ENCODE measurements around the gene TELO2.

Gene TELO2

DNA sequence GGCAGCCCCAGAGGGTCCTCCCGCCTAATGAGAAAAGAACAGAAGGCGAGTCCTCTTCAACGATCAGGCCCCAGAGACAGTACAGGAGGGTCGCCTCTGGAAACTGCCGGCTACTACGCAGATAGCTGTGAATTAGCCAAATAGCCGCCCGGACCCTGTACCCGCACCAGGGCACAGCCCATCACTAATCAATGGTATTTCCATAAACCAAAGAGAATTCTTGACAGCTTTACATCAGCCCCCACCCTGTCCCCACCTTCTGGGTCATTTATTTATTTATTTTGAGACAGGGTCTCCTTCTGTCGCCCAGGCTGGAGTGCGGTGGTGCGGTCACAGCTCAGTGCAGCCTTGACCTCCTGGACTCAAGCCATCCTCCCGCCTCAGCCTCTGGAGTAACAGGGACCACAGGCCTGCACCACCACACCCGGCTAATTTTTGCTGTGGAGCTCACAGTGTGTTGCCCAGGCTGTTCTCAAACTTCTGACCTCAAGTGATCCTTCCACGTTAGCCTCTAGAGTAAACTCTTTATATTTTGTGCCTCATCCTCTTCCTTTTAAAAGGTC is 17.5 kb upstream of the TELO2 start:
- CTCF ChIA-PET, result no interaction called here
- no peak for TF ChIP-seq ZNF112 (tag by site-specific recombination; IDR thresholded peaks at IDR 0.05)
- TF ChIP-seq ZNF335 (tag by site-specific recombination; conservative IDR thresholded peaks at IDR 0.05), result peak; percentile 93
- Histone ChIP-seq H3K4me1 (ENCODE audit: control insufficient read depth, insufficient read depth, low read length) (peaks cover 3% of the 10 kb centered on the region; the same call in 1 of the 2 replicates), H3K36me3 (ENCODE audit: control insufficient read depth in 2 of 2, insufficient read depth in 1 of 2, low read length in 2 of 2) (no peaks in the 10 kb centered on the region), H3K27ac (ENCODE audit: extremely low read depth, low read depth, low read length) (peak overlapping the region; percentile 68), H3K4me3 (ENCODE audit: low read depth, low read length) (peak overlapping the region; percentile 45), H3K9me3 (ENCODE audit: control insufficient read depth, insufficient read depth, low read depth, low read length) (no peaks in the 10 kb centered on the region)
- POLR2A ChIA-PET, result no interaction called here

GRCh38 chr16:1477033-1477432 is 16.1 kb upstream of the TELO2 start:
- ChIA-PET CTCF (no interaction called here), POLR2A (no interaction called here)
- TF ChIP-seq SP2 (tag by site-specific recombination; IDR thresholded peaks at IDR 0.05), result no peak
- TF ChIP-seq ZNF10 (tag by site-specific recombination; IDR thresholded peaks at IDR 0.05), result no peak
- TF ChIP-seq ZNF555 (tag by site-specific recombination; conservative IDR thresholded peaks at IDR 0.05), result no peak
- no peak for TF ChIP-seq MEIS1 (CRISPR knock-in tag; IDR thresholded peaks at IDR 0.05; ENCODE audit: borderline replicate concordance)
- no peak for TF ChIP-seq BCL11B (tag by site-specific recombination; IDR thresholded peaks at IDR 0.05; ENCODE audit: low read depth)
- no peak for TF ChIP-seq ZNF561 (tag by site-specific recombination; IDR thresholded peaks at IDR 0.05; ENCODE audit: borderline replicate concordance)
- no peak for TF ChIP-seq YY1 (tag by site-specific recombination; IDR thresholded peaks at IDR 0.05)
- no peak for TF ChIP-seq KLF7 (tag by site-specific recombination; IDR thresholded peaks at IDR 0.05; ENCODE audit: borderline replicate concordance)
- TF ChIP-seq, protein P1, sequence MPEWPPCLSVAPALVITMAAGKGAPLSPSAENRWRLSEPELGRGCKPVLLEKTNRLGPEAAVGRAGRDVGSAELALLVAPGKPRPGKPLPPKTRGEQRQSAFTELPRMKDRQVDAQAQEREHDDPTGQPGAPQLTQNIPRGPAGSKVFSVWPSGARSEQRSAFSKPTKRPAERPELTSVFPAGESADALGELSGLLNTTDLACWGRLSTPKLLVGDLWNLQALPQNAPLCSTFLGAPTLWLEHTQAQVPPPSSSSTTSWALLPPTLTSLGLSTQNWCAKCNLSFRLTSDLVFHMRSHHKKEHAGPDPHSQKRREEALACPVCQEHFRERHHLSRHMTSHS (tag by site-specific recombination; IDR thresholded peaks at IDR 0.05), result no peak
- TF ChIP-seq ZNF513 (tag by site-specific recombination; IDR thresholded peaks at IDR 0.05), result no peak
- TF ChIP-seq ZNF223 (tag by site-specific recombination; IDR thresholded peaks at IDR 0.05), result no peak
- TF ChIP-seq KLF8 (tag by site-specific recombination; IDR thresholded peaks at IDR 0.05), result no peak
- no peak for TF ChIP-seq SP7 (tag by site-specific recombination; IDR thresholded peaks at IDR 0.05)
- TF ChIP-seq ZNF138 (tag by site-specific recombination; IDR thresholded peaks at IDR 0.05; ENCODE audit: borderline replicate concordance), result no peak
- no peak for TF ChIP-seq ZNF571 (tag by site-specific recombination; IDR thresholded peaks at IDR 0.05)
- no peak for TF ChIP-seq ZNF266 (tag by site-specific recombination; IDR thresholded peaks at IDR 0.05; ENCODE audit: low read depth)
- no peak for TF ChIP-seq WT1 (tag by site-specific recombination; IDR thresholded peaks at IDR 0.05)
- TF ChIP-seq, protein P2, sequence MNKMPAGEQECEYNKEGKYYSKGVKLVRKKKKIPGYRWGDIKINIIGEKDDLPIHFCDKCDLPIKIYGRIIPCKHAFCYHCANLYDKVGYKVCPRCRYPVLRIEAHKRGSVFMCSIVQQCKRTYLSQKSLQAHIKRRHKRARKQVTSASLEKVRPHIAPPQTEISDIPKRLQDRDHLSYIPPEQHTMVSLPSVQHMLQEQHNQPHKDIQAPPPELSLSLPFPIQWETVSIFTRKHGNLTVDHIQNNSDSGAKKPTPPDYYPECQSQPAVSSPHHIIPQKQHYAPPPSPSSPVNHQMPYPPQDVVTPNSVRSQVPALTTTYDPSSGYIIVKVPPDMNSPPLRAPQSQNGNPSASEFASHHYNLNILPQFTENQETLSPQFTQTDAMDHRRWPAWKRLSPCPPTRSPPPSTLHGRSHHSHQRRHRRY (tag by site-specific recombination; IDR thresholded peaks at IDR 0.05), result no peak
- no peak for TF ChIP-seq ZNF558 (tag by site-specific recombination; IDR thresholded peaks at IDR 0.05)
- TF ChIP-seq ZFHX2 (tag by site-specific recombination; conservative IDR thresholded peaks at IDR 0.05), result no peak
- H3K4me3 ChIP-seq (ENCODE audit: low read depth, low read length), result no peak overlapping the region
- no peak overlapping the region for H3K27ac ChIP-seq (ENCODE audit: extremely low read depth, low read depth, low read length)
- peaks cover 3% of the 10 kb centered on the region; the same call in 1 of the 2 replicates for H3K4me1 ChIP-seq (ENCODE audit: control insufficient read depth, insufficient read depth, low read length)
- no peaks in the 10 kb centered on the region for H3K36me3 ChIP-seq (ENCODE audit: control insufficient read depth in 2 of 2, insufficient read depth in 1 of 2, low read length in 2 of 2)
- H3K9me3 ChIP-seq (ENCODE audit: control insufficient read depth, insufficient read depth, low read depth, low read length), result no peaks in the 10 kb centered on the region
